ENCODE data around the gene CA4.

CA4 gene

DNA sequence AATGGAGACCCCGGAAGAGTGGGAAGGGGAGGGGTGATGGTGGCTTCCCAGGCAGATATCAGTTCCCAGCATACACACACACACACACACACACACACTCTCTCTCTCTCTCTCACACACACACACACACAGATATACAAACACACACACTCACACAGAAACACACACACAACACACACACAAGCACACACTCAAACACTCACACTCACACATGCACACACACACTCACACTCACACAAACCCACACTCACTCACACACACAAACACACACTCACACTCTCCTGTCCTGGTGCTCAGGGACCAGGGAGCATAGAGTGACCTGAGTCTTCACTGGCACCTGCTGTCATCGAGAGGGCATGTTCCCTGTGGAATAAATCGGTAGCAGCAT is 5.6 kb downstream of the CA4 start:
- DNase-seq (ENCODE audit: low read depth in 2 of 2), result no peak

DNA sequence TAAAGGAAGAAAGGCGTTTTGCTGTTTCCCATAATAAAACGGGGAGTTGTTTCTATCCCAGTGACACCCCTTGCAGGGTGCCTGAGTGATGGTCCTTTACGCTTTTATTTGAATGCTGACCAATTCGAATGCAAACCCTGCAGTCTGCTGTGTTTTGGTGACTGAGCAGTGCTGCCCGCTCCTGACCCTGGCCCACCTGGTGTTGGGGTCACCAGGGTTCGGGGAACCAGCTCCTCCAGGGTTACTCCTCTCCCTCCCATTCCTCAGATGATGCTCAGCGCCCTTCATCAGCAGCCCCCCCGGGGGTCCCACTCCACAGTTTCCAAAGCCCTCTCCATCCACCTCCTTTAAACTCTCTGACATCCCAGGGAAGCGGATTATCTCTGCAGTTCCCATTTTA is 6.0 kb downstream of the CA4 start:
- DNase-seq (ENCODE audit: low read depth in 2 of 2), result no peak

DNA sequence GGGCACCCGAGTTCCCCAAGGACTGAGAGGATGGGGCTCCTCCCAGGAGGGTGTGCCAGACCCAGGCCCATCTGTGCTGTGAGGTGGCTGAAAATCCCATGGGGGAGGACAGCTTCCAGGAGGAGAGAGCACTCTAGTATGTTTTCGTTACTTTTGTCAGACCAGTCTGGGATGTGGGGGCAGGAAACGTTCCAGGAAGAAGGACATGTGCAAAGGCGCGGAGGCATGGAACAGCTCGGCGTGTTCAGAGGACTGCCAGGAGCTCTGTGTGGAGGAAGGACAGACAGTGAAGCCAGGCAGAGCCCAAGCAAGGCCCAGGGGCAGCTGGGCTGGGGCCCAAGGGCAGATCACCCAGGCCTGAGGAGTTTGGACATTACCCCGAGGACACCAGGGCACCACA is 7.0 kb downstream of the CA4 start:
- DNase-seq (ENCODE audit: low read depth in 2 of 2), result no peak

DNA sequence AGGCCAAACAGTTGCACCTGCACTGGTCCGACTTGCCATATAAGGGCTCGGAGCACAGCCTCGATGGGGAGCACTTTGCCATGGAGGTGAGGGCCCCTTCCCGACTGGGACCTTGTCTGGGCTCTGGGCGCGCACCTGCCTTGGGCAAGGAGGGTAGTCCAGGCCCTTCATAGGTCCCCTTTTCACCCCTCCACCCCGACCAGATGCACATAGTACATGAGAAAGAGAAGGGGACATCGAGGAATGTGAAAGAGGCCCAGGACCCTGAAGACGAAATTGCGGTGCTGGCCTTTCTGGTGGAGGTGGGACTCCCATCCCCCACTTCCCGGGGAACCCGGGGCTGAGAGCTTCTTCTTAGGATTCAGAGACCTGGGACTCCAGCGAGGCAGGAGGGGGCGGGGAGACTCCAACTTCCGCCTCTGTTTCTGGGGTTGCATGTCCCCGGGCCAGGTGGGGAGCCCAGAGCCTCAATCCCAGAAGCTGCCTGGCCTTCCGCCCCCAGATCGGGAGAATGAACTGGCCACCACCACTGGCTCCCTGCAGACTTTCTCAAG is 7.8 kb downstream of the CA4 start:
- no peak for DNase-seq (ENCODE audit: low read depth in 2 of 2)

DNA sequence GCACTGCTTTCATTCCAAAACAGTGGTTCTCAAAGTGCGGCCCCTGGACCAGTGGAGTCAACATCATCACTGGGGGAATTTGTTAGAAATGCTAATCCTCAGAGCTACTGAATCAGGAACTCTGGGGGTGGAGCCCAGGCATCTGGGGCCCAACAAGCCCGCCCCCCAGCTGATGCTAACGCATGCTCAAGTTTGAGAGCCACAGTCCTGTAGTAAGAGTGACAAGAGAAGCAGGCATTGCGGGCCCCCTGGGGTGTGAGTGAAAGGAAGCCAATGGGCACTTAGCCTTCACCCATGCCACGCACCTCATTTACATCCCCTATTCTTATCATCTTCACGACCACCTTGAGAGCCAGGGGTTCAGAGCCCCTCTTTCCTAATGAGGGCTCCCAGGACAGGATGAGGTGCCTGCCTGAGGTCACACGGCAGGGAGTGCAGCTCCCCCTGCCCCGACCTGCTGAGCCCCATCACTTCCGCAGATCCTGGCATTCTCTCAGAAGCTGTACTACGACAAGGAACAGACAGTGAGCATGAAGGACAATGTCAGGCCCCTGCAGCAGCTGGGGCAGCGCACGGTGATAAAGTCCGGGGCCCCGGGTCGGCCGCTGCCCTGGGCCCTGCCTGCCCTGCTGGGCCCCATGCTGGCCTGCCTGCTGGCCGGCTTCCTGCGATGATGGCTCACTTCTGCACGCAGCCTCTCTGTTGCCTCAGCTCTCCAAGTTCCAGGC is 9.1 kb downstream of the CA4 start:
- DNase-seq (ENCODE audit: low read depth in 2 of 2), result no peak

DNA sequence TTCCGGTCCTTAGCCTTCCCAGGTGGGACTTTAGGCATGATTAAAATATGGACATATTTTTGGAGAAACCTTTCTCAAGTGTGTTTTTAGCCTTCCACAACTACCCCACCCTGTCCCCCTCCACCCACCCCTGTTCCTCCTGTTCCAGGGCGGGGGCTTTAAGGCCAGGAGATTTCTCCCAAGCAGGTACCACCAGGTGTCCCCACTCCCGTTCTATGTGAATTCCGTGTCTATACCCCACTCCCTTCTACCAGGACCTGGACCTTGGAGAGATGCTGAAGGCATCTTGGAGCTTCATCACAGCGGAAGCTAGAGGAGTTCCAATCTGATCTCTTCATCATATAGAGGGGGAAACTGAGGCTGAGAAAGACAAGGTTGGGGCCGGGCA is 9.7 kb downstream of the CA4 start:
- DNase-seq (ENCODE audit: low read depth in 2 of 2), result no peak

DNA sequence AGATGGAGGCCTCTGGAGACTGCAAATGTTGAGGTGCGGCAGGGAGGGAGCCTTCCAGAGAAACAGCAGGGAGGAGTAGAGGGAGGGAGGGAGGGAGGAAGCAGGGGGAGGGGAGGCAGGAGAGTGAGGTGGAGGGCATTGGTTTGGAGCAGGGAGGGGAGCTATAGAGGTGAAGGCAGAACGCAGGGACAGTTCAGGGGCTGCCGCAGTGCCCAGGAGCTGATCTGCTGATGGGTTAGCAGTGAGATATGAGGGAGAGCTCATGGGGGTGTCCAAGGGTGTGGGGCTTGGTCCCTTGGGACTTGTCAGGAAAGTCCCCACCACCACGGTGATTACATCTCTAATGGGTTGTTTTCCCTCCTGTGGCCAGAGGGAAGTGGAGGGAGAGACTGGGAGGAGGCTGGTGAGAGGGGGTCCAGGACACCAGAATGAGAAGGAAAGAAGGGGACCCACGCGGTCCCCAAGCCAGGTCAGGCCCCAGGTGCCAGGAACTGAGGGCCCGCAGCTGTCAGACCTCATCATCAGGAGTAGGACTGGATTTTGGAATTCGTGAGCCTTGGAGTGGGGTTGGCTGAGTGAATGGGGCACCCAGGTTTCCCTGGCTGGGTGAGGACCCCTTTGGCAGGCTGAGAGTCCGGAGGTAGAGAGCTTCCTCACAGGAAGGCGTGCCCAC is 11.2 kb downstream of the CA4 start:
- DNase-seq (ENCODE audit: low read depth in 2 of 2), result no peak

DNA sequence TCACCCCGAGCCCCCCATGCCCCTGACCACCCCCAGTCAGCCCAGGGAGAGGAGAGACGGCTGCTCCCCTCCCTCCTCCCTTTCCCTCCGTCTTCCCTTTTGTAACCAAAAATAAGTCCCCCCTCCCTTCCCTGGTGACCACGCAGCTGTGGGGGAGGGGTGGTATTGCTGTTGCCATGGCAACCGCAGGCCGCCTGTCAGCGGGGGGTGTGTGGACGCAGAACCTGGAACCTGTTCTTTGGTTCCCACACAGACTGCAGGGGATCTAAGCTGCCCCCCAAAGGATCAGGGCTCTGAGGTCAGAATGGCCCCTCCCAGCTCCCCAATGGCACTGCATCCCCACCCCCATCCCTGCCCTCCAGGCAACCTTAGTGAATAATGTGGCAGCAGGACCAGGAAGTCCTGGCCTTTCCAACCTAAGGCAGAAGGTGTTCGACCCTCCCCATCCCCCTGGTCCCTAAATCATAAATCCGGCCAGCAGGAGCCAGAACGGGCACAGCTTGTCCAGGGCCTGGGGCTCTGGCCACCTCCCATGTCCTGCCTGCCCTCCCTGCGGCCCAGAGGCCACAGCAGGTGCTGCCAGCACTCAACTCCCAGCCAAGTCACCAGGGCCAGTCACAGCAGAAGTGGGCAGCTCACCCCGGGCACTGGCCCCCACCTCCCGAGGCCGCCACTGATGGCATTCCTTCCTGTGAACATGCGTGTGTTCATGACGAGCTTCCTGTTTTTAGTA is 12.0 kb downstream of the CA4 start:
- no peak for DNase-seq (ENCODE audit: low read depth in 2 of 2)

DNA sequence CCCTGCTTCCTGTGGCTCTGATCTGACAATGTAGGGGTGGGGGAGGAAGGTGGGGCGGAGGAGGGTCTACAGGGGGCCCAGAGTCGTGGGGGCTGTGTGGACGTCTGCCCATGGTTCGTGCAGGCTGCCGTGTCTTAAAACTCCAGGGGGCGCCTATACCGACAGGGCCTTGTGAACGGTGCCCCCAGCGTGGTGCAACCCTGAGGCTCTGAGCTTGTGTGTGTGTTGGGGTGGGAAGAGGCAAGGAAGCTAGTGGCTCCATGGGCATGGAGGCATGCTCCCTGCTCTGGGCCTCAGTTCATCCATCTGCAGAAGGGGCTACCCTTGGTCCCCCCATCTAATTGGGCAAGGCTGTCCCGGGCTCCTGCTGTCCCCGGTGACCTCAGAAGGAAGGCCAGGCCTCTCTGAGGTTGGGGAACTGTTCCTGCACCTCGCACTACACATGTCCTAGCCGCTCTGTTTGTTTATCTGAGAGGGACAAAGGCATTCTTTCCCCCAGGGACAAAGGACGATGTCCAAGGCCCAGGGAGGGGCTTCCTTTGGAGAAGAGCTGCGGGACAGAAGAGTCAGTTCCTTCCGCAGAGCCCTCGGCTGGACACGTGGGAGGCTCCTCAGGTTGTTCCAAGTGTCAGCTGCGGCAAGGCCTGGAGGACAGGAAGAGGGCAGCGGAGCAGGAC is 13.5 kb downstream of the CA4 start:
- DNase-seq (ENCODE audit: low read depth in 2 of 2), result no peak

DNA sequence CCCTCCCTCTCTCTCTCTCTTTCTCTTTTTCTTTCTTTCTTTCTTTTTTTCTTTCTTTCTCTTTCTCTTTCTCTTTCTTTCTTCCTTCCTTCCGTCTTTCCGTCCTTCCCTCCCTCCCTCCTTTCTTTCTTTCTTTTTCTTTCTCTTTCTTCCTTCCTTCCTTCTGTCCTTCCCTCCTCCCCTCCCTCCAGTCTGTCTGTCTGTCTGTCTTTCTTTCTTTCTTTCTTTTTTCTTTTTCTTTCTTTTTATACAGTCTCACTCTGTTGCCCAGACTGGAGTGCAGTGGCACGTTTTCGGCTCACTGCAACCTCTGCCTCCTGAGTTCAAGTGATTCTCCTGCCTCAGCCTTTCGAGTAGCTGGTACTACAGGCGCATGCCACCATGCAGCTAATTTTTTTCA is 14.4 kb downstream of the CA4 start:
- no peak for DNase-seq (ENCODE audit: low read depth in 2 of 2)

DNA sequence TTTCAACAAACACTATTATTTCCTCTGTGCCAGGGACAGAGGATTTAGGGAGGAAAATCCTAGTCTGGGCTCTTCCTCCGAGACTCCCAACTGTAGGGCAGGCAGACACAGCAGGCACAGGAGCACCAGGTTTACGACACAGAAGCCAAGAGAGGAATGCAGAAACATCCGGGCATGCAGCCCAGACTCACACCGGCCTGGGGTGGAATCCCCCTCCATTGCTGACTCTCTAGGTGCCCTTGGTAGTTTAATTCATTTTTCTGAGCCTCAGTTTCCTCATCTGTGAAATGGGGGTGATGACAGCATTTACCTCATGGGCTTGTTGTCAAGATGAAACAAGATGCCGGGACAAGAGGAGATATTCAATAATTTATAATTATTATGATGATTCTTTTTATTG is 14.9 kb downstream of the CA4 start:
- no peak for DNase-seq (ENCODE audit: low read depth in 2 of 2)

DNA sequence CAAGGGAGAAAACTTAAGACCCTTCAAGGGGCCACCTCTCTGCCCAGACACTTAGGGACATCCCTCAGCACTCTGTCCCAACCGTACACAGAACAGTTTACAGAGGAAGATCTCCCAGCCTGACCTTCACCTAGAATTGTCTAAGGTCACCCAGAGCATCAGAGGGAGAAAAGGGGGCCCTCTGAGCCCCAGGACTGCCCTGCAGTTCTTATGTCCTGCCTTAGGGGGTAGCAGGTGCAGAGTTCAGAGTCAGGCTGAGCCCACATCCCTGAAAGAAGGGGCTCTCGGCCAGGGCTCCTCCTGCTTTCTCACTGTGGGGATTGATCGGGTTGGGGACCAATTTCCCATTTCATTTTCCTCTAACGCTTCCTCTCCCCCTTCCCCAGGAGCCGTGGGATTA is 15.4 kb downstream of the CA4 start:
- no peak for DNase-seq (ENCODE audit: low read depth in 2 of 2)

DNA sequence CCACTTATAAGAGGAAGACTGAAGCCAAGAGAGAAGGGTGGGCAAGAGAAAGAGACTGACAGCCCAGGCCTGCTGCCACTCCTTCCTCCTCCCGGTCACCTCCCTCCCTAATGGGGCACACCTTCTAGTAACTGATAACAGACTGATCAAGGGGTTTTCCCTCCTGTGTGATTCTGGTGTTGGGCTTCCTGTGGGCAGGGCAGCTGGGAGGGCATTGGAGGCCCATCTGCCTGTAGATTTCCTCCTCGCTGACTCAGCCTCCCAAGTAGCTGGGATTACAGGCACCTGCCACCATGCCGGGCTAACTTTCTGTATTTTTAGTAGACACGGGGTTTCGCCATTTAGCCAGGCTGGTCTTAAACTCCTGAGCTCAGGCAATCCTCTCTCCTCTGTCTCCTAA is 16.2 kb downstream of the CA4 start:
- DNase-seq (ENCODE audit: low read depth in 2 of 2), result no peak

DNA sequence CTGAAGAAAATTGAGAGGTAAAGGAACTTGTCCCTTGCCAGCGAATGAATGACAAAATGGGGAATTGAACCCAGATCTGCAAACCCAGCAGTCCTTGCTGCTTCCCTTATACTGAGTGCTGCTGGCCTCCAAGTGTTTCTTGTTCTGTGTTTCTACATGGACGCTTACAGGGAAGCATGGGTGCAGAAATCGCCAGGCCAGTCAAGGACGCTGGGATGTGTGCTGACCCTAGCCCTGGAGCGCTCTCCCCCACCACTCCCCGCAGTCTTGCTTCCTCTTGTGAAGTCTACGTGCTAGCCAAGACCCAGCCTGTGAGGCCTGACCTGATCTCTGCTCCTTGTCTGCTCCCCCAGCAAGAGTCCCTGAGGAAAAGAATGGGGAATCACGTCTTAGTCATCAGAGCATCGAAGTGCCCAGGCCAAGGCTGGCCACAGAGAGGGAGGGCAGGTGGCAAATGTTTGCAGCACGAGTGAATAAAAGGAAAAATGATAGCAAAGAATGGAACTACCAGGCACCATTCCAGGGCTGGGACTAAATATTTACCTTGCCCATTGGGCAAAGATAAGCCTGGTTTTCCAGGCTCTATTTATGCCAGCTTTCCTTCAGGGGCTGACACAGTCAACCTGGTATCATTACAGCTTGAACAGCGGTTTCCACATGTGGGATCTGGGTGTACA is 17.4 kb downstream of the CA4 start:
- DNase-seq (ENCODE audit: low read depth in 2 of 2), result no peak

DNA sequence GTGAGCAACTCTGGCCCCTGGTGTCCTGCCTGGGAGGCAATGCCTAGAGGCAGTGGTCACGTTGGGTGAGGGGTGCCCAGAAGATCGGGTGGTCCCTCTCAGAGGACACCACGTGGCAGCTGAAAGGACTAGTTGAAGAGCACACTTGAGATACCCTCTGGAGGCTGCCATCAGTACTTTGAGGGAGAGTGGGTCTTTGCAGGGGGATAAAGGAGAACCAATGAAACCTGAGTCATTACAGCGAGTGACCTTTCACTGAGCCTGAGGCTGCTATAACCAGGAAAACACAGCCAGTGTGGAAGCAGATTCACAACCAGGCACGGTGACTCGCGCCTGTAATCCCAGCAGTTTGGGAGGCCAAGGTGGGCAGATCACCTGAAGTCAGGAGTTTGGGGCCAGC is 18.9 kb downstream of the CA4 start:
- DNase-seq (ENCODE audit: low read depth in 2 of 2), result no peak

DNA sequence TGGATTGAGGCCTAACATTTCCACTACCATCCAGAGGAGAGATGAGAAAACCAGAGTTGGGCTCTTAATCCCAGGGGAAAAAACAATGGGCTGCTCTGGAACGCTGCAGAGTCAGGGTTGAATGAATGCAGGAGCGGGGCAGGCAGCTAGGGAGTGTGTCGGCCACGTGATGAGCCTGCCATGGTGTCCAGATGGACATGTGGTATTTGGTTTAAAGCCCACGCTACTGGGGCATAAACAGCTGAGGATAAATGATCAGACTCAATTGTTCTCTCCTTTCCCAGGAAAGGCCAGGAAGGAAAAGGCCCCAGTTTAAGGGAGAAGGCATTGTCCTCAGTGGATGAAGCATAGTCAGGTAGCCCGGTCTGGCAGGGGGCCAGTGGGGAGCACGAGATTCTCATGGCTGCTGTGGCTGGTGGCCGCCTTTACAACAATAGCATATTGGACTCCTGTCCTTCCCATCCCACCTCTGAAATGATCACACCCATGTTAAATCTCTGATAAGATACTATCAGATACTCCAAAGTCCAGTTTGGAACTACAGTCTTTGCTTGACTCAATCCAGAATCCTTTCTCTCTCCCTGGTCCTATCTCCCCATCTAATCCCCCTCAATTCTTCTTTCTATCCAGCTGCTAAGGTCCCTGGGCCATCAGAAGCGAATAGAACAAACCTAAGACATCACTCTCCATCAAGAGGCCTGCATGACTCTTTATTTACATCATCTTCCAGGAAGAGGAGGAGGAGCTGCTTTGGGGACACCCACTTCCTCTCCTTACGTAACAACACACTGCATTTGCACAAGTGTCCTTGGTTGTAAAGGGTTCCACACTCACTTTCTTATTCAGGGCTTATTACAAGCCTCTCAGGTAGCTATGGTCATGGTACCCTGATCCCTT is 20.4 kb downstream of the CA4 start:
- DNase-seq (ENCODE audit: low read depth in 2 of 2), result no peak

DNA sequence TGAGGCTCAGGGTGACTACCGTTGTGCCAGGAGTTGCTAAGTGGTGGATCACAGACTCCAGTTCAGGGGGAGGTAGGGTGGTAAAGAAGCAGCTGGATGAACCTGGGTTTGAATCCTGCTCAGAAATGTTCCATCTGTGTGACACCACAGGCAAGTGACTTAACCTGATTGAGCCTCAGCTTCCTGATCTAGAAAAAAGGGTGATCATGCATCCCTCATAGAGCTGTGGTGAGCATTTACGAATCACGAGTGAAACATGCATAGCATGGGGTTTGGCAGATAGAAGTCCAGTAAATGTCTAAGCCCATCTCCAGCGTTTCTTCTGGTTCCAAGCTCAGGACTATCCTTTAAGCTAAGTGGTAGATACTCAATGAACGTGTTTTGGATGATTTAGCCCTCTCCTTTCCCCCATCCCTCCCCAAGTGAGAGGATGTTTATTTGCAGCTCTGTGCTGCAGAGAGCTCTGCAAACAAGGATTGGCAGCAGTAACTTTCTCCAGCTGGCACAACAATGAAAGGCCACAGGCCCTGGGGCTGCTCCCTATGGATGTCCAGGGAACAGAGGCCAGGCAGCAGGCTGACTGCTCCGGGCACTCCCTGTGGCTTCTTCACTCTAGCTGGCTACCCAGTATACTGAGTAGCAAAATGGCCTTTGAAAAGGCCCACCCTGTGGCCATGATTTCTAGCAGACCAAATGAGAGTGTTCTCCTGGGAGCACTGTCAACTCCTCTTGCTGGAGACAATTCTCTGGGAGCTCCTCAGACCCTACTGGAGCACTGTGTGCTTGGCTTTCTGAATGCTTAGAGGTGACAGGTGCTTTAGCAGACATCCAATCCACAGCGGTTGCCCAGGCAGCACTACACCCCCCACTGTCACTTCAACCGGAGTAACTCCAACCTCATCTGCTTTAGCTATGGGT is 21.3 kb downstream of the CA4 start:
- DNase-seq (ENCODE audit: low read depth in 2 of 2), result no peak

DNA sequence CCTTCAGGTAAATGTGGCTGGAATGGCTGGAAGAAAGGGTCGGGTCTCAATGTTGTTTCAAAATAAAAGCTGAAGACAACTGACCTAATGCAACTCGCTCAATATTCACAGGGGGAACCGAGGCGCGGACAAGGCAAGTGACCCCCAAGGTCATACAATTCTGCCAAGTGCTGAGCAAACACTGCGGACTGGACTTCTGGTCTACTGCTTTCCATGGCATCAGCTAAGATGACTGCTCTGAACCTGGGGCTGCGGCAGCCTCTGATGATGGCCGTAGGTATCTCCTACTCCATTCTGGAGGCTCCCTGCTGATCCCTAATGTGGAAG is 21.9 kb downstream of the CA4 start:
- no peak for DNase-seq (ENCODE audit: low read depth in 2 of 2)

DNA sequence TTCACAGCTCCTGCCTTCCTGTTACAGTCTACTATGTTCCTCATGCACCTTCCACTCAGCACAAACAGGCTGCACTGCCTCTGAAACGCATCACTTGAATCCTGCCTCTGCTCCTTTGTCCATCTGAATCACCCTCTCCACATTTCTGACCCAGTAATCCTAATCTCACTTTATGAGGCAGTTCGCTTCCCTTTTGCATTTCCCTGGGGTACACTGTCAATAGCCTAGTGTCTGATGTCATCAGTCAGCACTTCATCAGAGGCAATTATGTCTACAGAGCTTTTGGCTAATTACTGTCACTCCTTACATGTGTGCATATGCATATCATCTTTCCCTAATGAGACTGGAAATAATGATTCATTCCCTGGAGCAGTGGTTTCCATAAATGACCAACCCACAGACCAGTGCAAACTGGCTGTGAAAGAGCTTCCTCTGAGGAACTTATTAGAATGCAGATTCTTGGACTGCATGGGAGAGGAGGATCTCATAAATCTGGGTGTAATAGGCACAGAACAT is 23.6 kb downstream of the CA4 start:
- no peak for DNase-seq (ENCODE audit: low read depth in 2 of 2)

DNA sequence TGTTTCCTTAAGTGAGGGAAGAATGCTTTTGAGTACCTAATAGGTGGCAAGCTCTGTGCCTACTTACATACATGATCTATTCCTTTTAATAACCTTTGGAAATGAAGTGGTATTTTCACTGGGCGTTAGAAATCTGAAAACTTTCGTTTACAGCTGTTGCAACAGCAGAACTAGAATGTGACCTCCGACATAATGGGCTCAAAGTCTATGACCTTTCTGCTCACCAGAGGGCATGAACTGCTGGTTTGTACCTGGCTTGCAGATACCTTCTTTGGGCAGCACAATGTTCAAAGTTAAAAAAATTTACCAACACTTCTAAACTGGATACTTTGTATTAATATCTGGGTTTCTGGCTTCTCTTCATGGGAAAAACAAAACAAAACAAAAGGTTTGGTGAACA is 24.3 kb downstream of the CA4 start:
- no peak for DNase-seq (ENCODE audit: low read depth in 2 of 2)

All from stimulated activated CD8-positive, alpha-beta memory T cell treated with anti-CD3 and anti-CD28 coated beads, Interleukin-2, amount 100 ng/mL, for 48 hours (primary cell).